GM19397 (cell line): ENCODE measurements around the gene BTBD9.
"Not testable (repeated sequence)": the region's sequence is repeated elsewhere in the genome, so short reads cannot be mapped to it uniquely, and the experiment has no call there.

Experiments used
- ATAC-seq: cut with Tn5 transposase; IDR thresholded peaks from one replicate; pipeline ENCODE4 v1.9.1; 2021; ENCODE audit warnings: mild to moderate bottlenecking, moderate library complexity; ENCODE audit not compliant: unreplicated experiment

The BTBD9 gene

GRCh38 chr6:38142178-38142902 is 497.4 kb downstream of the BTBD9 start:
- ATAC-seq, result no peak

DNA sequence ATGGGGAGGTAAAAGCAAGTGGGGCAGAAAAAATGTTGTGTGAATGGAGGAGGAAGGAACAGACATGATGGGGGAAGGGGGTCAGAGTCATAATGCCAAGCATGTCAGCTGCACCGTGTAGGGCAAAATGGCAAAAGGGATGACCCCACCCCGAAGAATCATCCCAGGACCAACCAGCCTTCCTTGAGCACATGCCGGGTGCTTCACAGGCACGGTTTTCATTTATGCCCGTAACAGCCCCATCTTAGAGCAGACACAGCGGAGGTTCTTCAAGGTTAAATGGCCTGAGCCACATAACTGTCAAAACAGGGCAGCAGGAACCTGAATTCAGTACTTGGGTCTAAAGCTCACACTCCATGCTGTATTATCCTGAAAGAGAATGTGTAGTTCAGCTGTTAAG is 498.0 kb downstream of the BTBD9 start:
- no peak for ATAC-seq

- no peak for ATAC-seq
These were observed 498.6 kb downstream of the BTBD9 start for GRCh38 chr6:38141085-38141484.

- no peak for ATAC-seq
These were observed 501.4 kb downstream of the BTBD9 start for GRCh38 chr6:38138374-38138773.

- no peak for ATAC-seq
These were observed 502.0 kb downstream of the BTBD9 start for GRCh38 chr6:38137608-38138265.

GRCh38 chr6:38136547-38136946 is 503.2 kb downstream of the BTBD9 start:
- no peak for ATAC-seq

- no peak for ATAC-seq
These were observed 505.0 kb downstream of the BTBD9 start for GRCh38 chr6:38134704-38135088.

GRCh38 chr6:38133932-38134703 is 505.6 kb downstream of the BTBD9 start:
- no peak for ATAC-seq

DNA sequence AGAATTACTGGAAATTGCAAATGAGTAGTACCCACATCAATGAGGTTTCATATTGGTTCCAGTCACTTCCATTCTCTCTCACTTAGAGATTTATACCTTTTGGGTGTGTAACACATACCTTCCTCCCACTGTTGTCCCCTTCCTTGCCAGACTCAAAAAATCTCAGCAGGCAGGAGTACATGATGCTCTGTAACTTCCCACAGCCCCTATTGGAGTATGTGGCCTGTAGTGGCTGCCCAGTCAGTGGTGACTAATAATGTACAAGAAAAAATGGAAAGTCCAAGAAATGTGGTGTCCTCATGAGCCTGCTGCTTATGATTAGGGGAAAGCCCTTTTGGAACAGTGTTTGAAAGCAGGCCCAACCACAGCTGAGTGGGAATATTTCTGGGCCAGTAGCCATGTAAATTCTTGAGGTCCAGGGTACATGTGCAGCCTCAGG is 508.2 kb downstream of the BTBD9 start:
- no peak for ATAC-seq

- no peak for ATAC-seq
These were observed 512.4 kb downstream of the BTBD9 start for GRCh38 chr6:38127284-38127683.

- not testable (repeated sequence) for ATAC-seq
These were observed 515.4 kb downstream of the BTBD9 start for GRCh38 chr6:38124224-38124926.

GRCh38 chr6:38119516-38119915 is 520.2 kb downstream of the BTBD9 start:
- no peak for ATAC-seq

- ATAC-seq, result no peak
These were observed 520.9 kb downstream of the BTBD9 start for GRCh38 chr6:38118791-38119365.
